GM21367 (cell line): ENCODE measurements around the gene PEX11A.

Source experiments
- ATAC-seq: cut with Tn5 transposase; IDR thresholded peaks from one replicate; pipeline ENCODE4 v1.9.1; 2021; ENCODE audit not compliant: unreplicated experiment

The PEX11A gene

DNA sequence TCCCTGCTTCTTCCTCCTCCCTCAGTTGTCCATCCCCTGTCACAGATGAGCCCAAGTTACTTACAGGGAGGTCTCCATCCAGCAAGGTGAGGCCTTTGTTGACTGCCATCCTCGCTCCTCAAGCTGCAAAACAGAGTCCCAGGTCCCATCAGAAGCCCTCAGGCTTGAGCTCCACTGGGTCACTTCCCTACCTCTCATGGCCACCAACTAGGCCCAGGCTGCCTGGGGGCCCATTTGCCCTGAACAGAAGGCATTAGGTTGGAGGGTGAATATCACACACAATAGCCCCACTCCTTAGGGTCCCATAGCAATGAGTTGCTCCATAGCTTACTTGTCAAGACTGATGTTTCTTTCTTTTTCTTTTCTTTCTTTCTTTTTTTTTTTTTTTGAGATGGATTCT is 13.2 kb downstream of the PEX11A start:
- ATAC-seq: no peak

GRCh38 chr15:89675606-89676005 is 14.9 kb downstream of the PEX11A start:
- no peak for ATAC-seq

GRCh38 chr15:89674526-89674925 is 16.0 kb downstream of the PEX11A start:
- ATAC-seq: no peak

DNA sequence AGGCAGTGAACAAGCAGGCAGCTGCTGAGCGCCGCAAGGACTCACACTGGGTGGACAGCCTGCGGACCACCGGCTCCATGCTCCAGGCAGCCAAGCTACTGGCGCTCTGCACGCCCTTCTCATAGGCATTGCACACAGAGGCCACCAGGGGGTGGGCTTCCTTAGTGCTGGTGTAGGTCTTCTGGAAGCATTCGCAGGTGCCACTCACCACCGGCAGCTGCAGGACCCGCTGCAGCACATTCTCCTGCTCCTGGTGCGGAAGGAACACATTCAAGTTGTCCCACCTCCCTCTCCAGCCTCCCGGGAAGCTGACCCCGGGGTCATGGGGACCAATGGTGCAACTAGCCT is 17.4 kb downstream of the PEX11A start:
- ATAC-seq: no peak

GRCh38 chr15:89672221-89673164 is 18.1 kb downstream of the PEX11A start:
- ATAC-seq: no peak

- ATAC-seq: no peak
These were observed 18.9 kb downstream of the PEX11A start for GRCh38 chr15:89671687-89672086.

DNA sequence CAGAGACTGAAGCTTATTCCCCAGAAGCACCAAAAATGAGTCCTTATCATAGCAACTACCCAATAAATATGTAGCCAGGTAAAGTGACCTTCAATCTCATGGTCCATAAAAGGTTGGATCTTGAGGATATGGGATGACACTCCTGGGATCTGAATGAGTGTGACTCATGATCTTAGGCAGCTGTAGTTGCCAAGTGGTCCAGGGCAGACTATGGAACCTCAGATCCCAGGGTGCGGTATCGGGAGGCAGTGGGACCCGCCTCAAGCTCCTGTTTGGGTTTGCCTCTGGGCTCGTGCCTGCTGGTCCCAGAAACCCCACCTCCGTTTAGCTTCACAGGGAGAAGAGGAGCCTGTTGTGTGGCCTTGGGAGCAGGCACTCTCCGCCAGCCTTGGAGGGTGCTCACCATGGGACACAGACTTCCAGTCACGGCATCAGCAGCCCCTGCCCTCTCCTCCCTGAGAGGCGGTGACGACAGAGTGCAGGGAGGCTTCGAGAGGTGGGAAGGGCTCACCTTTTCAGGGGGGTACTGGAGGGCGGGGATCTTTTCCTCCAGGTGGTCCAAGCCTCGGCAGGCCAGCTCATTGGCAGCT is 19.5 kb downstream of the PEX11A start:
- ATAC-seq: no peak

DNA sequence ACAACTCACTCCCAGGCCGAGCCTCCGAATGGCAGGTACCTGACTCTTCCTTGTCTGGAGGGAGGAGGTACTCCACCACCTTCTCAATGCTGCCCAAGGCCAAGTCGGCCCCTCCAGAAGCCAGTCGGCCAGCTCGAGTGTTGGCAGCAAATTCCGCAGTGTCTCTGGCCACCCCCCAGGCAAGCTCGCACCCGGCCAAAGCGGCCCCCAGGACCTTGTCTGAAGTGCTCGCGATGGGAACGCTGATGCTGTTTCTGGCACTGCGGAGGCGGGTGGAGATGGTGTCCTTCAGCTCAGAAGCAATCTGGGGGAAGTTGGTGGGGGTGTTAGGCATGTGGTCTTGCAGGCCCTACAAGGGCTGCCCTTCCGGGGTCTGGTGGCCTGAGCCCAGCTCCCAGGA is 20.6 kb downstream of the PEX11A start:
- ATAC-seq: no peak

GRCh38 chr15:89669309-89669865 is 21.2 kb downstream of the PEX11A start:
- ATAC-seq: no peak

DNA sequence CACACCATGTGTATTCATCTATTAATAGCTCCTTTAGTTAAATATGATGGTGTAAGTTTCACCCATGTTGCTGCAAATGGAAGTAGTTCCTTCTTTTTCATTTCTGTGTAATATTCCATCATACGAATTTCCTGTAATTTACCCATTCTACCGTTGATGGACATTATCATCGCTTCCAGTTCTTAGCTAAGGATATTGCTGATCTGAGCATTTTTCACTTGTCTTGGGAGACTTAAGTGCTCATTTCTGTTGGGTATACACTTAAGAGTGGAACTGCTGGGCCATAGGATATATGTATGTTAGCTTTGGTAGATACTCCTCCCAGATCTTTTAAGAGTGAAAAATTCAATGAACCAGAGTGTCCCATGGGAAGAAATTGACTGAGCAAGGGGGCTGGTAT is 22.4 kb downstream of the PEX11A start:
- ATAC-seq: no peak

DNA sequence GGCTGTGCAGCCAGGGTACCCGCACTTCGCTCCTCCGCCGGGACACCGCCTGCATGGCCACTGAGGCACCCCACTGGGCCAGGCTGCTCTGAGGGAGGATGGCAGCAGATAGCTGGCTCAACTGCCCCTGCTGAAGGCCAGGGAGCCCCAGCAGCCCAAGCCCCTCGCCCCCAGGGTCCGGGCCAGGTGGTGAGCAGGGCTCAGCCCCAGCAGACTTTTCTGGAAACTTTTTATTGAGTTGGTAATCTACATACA is 22.9 kb downstream of the PEX11A start:
- no peak for ATAC-seq

GRCh38 chr15:89666858-89667705 is 23.5 kb downstream of the PEX11A start:
- ATAC-seq: no peak

DNA sequence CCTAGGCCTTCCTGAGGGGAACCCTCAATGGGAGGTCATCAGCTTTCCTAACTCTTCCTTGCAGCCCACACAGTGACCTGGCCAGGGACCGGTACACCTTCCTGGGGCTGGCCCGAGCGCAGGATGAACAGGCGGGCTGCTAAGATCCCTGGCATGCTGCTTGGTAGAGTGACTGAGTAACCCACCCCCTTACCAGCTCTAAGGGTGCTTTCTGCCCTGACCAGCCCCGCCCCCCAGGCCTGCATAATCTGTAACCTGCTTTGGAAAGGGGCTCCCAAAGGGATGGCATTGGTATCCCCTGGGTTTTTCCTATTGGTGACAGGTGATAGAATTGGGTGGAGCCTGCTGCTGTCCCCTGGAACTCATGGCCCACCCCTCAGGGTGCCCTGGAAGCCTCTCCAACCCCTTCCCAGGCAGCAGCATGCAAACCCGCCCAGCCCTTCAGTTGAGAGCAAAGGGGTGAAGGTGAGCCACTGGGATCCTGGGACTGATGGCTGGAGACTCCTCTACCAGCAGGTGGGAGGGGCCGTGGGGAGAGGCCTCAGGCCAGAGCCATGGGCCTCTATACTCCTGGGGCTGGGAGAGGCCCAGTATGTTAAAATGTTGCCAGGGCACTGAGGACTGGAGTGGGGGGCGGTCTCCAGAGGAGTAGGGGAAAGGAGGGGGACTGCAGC is 24.2 kb downstream of the PEX11A start:
- no peak for ATAC-seq

DNA sequence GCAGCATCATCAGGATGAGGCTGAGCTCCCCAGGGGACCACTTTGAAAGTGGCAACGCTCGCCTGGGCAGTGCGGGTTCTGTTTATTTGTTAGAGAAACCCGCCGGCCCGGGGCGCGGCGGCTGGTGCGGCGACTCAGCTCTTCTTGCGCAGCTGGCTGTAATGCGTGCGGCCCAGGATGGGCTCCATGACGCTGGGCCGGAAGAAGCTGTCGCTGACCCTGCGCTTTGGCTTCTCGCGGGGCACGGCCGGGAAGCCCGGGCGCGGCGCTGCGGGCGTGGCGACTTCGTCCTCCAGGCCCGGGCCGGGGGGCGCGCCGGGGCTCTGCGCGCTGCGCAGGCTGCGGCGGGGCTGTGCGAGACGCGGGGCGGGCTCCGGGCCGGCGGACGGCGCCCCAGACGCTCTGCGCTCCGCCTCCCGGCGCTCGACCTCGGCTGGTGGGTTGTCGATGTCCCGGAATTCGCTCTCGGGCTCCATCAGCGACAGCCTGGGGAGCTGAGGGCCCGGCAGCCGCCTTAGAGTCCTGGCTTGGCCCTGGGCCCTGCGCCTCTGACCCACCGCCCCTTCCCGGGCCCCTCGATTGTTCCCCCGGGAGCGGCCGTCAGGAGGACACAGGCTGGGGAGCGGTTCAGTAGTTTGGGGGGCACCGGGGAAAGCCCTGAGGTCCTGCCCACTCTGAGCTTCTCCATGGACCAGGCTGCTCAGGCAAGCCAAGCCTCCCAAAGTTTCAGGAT is 24.9 kb downstream of the PEX11A start:
- no peak for ATAC-seq

DNA sequence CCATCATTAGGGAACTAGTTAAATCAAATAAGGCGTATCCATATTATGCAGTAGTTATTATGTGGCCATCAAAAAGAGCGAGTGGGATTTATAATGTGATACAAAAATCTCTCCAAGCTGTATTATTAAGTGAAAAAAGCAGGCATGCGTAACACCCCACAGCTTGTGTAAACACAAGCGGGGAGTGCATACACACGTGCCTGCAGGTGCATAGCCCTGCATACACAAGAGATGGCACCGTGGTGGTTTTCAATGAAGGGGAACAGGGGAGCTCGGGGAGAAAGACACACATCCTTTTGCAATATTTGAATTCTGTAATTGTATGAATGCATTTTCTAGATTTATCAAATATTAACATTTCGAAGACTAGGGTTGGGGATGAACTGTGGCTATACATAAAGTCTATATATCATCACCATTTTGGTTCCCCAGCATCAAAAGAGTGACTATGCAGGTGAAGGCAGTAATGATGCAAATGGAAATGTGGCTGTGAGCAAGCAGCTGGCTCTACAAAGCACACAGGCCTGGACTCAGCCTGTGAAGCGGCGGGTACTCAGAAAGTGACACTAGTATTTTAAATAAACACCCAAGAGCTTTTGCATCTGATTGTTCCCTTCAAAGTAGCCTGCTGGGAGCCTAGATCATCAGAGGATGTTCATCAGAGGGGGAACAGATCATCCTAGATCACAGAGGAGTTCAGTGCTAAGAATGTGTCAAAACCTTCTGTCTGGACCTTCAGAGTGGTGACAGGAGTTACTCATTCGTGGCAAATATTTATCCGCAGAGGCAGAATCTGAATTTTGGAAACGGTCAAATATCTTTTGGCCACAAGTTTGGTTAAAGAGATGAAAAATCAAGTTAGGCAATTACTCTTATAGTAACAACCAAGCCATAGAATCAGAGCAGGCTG is 25.9 kb downstream of the PEX11A start:
- ATAC-seq: no peak

GRCh38 chr15:89662893-89663626 is 27.5 kb downstream of the PEX11A start:
- no peak for ATAC-seq

- ATAC-seq: no peak
These were observed 30.0 kb downstream of the PEX11A start for GRCh38 chr15:89660556-89660955.

DNA sequence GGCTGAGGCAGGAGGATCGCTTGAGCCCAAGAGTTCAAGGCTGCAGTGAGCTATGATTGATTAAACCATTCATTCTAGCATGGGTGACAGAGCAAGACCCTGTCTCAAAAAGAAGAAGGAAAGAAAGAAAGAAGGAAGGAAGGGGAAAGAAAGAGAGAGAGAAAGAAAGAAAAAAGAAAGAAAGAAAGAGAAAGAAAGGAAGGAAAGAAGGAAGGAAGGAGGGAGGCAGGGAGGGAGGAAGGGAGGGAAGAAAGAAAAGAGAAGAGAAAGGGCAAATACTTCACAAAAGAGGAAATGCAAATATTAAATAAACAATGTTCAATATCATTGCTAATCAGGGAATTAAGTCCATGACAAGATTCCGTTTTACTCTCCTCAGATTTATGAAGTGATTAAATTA is 31.3 kb downstream of the PEX11A start:
- ATAC-seq: no peak
